Occipital lobe (tissue), 2 donors: ENCODE results near the gene ROBO2. TPM values are rescaled to one million over a fixed set of nuclear protein-coding genes. Genes with fewer than 3 reads are reported as not detected.

Experiments used
- DNase-seq: peaks from one replicate; lab custom pipeline; 2025; lab: John Stamatoyannopoulos, UW
- total RNA-seq: library from RNA; depleted of rRNA; stranded (reverse); fragments of >200 nt; gene quantifications from one replicate; pipeline ENCODE4 v1.2.3, GENCODE V29; 2014

The ROBO2 gene
- total RNA-seq, 1 donor from 2014 or later: 377 TPM

DNA sequence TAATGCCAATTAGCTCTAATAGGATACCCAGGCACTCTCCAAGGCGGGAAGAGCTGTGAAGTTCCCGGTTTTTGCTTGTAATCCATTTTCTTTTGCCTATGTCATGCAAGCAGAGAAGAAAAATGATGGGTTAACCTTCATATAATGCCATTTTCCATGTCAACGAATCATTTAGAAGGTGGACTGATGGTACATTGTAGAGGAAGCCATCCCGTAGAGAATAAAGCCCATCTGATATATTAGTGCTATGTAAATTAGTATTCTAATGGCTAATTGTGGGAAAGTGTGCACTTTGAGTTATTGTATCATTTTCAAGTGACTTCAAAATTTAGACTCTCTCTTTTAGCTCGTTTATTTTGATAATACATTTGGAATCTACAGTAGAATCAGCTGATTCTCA lies 509.1 kb downstream of the ROBO2 start:
- DNase-seq: no peak

DNA sequence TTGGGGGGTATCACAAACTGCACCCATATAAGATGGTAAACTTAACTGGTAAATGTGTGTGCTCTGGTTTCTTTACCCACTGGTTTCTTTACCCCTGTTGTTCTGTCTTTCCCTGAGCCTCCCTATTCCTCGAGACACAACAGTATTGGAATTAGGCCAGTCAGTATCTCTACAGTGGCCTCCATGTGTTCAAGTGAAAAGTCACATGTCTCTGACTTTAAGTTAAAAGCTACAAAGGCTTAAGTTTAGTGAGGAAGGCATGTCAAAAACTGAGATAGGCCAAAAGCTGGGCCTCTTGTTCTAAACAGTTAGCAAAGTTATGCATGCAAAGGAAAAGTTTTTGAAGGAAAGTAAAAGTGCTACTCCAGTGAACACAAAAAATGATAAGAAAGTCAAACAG lies 513.3 kb downstream of the ROBO2 start:
- no peak for DNase-seq

DNA sequence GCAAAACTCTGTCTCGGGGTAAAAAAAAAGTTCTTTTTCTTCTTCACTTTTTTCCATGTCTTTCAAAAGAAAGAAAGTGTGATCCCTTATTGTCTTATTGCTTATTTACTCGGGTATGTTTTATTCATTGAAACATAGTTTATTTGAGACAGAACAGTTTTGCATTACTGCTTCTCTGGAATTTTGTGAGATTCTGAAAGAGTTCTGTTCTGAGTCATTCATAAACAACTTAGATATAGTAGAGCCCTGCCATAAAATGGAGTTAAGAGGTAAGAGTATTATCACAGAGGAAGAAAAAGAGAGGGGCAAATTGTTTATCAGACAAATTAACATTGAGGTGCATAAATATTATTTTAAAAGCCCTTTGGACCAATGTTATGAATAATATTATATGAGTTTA lies 522.2 kb downstream of the ROBO2 start:
- DNase-seq: no peak

DNA sequence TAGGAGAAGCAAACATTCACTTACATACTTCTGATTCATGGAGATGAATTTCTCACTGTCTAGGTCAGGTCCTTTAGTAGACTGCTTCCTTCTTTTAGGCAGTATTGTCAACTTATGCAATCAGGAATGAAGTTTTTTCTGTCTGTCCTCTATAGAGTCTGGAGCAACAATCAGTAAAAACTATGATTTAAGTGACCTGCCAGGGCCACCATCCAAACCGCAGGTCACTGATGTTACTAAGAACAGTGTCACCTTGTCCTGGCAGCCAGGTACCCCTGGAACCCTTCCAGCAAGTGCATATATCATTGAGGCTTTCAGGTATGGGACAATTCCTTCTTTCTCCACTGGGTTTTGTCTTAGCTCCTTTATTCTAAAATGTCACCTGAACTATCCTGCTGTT lies 523.1 kb downstream of the ROBO2 start:
- DNase-seq: no peak

DNA sequence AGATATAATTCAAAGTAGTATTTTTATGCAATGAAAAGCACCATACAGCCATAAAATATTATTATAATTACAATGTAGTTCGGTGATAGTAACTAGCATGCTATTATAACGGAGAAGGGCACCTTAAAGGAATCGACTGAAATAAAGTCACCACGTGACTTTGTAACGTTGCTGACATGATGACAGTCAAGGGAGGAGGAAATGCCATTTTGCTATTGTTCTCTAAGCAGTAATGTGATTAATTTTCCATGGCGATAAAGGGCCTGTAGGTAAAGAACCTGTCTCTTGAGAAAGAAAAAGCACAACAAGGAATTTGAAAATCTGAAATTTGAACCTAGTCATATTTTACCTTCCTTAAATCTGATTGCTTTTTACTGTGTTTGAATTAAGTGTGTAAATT lies 526.2 kb downstream of the ROBO2 start:
- no peak for DNase-seq

DNA sequence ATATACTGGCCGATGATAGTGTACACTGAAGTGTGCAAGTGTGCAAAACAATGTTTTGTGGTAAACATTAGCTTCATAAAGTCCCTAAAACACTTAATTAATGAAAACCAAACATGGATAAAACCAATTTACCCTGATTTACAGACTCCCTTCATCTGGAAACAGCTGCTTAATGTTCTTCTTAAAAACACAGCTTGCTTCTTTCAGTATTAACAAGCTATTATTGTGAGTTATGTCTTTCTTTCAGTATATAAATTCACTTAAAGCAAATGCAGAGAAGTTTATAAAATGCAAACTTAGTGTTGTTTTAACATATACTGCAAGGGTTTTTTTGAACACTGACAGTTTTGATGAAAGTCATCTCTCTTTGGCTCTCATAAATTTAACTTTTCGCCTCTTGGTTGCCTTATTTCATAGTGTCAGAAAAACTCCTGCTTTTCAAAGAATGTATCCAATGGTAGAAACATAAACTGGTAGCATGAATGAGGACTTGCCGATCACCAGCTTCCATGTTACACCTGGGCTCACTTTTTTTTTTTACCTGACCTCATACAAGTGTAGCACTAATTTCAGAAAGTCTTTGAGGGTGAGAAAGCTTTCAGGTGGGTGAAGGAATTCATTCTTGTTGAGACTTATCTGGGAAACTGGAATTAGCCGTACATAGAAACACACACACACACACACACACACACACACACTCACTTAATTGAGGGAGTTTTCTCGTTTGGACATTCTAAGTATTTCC lies 532.2 kb downstream of the ROBO2 start:
- no peak for DNase-seq

DNA sequence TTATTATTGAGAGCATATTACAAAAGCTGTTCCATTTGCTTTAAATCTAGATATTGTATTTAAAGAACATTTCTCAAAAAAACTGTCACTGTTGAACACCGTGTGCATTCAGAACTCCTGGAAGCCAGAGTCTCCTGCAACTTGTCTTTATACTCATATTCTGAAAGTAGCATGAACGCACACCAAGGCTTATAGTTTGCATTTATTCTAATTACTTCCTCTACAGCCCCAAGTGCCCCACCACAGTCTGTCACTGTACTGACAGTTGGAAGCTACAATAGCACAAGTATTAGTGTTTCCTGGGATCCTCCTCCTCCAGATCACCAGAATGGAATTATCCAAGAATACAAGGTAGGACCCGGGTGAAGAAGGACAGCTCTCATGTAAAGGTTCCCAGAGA lies 537.4 kb downstream of the ROBO2 start:
- no peak for DNase-seq

DNA sequence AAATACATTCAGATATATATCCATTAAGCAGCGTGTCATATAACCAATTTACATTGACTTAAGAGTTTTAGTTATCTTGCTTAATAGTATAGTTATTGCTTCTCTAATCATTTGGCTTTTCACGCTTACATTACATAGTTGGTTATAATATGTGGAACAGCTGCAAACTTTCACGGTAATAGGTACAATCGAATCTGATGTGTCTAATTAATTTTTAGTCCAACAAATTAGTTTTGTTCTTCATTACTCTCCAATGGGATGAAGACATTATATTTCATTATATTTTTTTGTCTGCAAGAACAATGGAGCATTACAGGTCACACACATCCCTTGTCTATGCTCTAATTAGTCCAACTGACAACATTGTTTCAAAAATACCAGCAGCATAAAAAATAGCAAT lies 546.3 kb downstream of the ROBO2 start:
- no peak for DNase-seq

DNA sequence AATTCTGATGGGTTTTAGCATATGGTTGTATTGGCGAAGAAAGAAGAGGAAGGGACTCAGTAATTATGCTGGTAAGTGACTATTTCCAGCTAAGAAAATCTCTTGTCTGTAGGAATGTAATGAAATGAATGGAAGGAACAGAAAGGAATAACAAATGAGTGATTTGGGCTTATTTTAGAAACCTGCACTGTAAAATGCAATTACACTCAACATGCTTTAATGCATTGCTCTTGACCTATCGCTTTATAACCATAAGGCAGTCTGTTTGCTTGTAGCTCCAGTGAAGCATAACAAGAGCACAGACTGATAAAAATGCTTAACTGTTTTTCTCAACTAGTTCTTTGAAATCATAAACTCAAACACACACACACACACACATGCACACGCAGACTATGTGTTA lies 549.0 kb downstream of the ROBO2 start:
- DNase-seq: no peak

DNA sequence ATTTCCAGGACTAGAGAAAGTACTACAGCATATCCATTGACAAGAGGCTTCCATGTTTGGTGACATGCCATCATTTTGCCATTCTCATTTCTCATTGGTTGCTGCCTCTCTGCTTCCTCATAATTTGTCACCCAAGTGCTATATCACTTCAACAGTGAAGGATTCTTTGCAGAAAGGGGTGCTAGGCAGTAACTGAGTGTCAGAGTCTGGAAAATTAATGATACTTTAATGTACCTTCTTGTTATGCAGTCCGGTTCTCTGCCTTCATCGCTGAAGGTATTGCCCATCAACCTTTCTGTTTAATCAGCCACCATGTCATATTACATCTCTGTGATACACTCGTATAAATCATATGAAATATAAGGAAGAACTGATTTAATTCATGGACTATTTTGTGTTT lies 550.3 kb downstream of the ROBO2 start:
- DNase-seq: no peak

DNA sequence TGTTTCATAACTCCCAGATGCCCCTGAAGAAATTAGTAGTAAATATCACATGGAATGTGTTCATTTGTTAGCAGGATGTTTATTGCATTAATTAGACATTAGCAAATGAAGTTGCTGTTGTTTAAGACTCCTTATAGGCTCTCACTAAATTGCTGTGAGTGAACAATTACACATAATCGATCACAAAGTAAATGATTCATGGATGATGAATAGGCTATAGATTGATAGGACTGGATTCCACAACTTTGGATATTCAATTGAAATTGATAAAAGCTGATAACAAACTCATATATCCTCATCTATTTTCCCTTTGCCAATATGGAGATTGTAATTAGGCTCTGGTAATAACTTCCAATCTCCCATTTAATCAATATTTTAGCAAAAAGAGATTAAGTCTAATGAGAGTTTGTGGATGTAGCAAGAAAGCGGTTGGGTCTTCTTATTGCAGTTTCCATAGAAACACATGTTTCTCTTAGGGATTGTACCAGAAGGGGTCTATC lies 555.5 kb downstream of the ROBO2 start:
- no peak for DNase-seq

DNA sequence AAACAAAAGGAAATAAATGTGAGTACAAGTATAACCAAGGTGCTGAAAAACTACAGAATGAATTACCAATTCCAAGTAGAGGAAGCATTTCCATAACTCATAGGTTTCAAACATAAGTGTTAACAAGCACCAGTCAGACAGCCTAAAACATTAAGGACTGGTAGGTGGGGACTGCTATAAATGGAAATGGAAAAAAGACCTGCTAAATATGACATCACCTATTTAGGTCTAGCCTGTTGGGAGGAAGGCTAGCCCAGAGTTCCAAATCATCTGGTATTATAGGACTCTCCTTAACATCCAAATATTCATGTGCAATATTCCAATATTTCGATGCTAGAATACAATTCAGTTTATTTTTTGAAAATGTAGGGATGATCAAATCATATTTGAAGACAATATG lies 560.0 kb downstream of the ROBO2 start:
- no peak for DNase-seq

DNA sequence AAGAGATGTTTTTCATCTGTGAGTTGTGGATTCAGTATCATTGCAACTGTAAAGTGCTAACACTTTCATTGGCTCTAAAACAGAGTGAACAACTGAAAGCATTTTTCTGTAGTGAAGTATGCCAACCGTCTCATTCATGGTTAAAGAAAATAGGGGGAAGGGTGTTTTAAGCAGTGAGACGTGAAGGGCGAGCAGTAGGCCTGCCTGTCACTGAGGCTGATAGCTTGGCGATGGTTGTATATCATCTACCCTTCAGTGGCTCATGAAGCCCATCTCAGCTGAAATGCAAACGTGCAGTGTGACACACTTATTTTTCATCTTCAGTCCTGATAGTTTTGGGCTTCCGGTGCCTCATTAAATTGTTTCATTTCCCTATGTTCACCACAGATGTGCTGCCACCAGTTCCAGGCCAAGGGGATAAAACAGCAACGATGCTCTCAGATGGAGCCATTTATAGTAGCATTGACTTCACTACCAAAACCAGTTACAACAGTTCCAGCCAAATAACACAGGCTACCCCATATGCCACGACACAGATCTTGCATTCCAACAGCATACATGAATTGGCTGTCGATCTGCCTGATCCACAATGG lies 562.0 kb downstream of the ROBO2 start:
- no peak for DNase-seq

DNA sequence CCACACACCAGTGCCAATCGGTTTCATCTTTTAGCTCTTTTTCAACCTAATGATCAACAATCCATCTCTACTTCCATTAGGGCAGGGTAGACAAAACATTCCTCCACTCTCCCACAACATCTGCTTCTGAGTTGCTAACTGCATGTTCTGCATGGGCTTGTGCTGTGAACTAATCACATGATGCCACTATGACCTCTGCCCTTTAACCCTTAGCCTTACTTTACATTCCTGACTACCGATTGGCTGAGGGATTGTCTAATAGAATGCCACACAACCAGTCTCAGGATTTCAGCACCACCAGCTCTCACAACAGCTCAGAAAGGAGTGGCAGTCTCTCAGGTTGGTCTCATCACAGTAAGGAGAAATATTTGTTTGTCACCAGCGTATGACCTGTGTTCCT lies 562.8 kb downstream of the ROBO2 start:
- no peak for DNase-seq

DNA sequence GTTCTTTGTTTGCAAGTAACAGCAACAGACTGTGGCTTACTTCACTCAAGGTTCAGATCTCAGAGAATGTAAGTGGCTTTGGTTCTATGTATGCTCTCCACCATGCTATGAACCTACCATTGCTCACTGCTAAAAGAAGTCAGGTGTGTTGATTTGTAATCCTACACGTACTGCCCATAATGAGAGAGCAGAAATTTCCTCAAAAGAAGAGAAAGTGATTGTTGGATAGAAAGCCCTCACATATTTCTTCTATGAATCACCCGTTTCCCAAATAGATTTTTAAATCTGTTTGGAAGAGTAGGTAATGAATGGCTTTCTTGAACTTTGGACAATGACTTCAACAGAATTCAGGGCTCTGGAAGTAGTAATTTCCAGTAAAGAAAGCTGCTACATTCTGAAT lies 565.4 kb downstream of the ROBO2 start:
- no peak for DNase-seq

DNA sequence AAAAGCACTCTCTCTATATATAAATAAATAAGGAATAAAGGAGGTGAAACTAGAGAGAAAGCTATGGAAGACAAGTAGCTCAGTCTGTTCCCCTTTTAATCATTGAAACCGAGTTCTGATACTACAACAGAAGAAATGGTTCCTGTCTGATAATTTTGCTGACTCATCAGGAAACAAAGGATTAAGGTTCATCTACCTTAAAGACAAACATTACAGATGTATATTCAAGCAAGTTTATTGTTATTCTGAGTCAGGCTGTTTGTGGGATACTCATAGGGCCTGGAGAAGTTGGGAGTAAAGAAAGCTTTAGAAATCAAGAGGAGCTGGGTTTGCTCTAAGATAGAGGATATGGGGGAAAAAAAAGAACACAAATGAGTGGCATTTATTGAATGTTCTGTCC lies 566.0 kb downstream of the ROBO2 start:
- DNase-seq: no peak

DNA sequence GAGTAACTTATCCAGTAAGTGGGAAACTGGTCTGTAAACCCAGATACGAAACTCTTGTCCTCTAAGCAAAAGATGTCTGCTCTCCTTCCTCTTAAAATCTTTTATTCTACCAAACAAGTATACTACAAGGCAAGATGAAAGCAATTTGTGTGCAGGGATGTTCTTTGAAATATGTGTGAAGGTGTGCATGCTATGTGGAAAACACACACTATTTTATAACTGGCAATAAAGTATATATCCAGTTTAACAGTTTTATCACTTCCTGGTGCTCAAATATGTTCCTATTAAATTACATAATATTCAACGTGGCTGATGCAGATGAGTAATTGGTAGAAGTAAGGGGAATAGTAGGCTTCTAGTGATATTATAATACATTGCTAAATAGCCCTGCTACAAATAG lies 566.5 kb downstream of the ROBO2 start:
- DNase-seq: no peak

DNA sequence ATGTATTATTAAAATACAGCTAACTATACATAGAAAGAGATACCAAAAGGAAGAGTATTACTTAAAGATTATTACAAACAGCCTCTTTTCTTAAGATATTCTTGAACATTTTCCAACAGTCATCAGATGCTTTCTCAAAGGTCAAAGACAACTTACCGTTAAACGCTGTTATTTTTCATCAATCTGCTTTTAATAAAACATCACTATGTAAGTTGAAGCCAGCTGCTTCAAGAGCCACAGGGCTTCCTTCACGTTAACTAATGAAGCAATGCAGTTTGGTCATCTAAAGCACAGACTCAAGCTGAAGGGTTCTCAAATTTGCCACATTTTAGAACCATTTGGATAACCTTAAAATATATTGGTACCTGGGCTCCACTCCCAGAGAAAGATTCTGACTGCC lies 578.8 kb downstream of the ROBO2 start:
- no peak for DNase-seq

DNA sequence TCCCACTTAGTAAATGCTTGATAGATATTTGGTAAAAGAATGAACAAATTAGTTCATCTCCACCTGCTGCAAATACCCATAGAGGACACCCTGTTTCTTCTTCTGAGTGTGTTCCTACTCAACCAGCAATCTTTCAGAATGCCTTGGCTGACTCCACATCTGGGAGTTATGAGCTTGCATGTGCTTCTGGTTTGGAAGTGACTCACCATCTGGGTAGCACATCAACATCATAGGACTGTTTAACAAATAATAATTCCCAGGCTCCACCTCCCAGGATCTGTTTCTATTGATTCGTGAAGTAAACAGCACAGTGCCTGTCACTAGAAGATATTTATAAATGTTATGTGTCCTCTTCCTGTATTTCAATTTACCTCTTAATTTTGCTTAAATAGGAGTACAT lies 580.1 kb downstream of the ROBO2 start:
- DNase-seq: no peak

DNA sequence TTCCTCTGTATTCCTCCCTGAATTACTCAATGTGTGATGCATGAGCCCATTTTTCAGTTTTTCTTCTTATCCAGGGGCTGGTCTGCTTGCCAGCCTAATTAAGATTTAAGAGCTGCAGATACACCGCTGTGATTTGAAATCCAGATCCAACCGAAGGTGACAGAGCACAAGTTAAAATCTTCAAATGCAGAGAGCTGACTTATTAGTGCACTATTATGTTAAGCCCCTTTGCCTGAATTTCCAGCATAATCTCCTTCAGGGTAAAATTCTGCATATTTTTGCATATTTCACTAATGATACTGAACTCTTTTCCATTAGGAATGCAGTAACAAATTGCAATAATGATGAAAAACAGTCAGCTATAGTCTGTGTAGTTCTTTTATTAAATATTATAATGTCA lies 583.6 kb downstream of the ROBO2 start:
- DNase-seq: no peak

DNA sequence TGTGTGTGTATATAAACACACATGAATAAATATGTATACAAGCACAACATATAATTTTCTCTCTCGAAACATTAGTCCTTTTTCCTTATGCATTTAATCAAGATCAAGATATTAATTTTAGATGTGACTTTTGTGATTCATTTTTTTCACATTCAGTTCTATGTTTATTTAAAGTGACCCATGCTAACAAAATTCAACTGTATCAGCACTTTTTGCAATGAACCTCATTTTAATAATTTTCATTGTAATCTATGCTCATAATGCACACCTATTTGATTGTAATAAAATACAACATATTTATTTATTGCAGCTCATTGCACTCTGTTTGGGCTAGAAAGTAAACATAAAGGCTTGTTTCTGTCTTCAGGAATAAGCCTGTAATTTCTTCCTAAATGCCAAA lies 586.3 kb downstream of the ROBO2 start:
- no peak for DNase-seq

DNA sequence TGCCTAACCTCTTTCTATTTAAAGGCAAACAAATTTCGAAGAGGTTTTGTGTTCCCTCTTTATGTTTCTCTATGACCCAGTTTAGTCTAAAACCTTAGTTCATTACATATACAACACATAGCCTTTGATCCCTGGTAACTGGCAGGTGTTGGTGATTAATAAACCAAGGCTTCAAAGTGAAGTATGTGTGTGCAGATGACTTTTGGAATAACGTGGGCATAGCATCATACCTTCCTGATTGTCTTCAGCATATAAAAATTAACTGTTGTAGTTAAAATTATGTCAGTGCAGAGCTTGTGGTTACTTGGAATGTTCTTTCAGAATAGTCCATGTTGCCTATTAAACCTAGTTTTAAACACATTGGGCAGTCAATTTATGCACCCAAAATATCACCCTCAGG lies 608.3 kb downstream of the ROBO2 start:
- no peak for DNase-seq

DNA sequence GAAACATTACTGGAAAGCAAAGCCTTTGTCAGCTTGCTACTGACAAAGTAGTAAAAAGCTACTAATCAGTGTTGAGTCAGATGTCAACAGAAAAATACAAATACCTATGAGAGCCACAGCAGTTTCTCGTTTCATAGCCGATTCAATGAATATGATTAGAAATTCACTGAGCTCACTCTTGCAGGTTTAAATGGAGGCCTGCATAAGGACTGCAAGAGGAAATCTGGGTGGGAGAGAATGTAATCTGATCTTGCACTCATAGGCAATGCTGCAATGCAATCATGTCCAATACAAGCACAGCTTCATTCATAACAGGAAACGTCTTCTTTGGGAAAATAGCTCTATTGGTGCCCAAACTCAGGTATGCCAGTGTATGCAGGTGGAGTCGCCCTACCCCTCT lies 608.8 kb downstream of the ROBO2 start:
- DNase-seq: no peak

DNA sequence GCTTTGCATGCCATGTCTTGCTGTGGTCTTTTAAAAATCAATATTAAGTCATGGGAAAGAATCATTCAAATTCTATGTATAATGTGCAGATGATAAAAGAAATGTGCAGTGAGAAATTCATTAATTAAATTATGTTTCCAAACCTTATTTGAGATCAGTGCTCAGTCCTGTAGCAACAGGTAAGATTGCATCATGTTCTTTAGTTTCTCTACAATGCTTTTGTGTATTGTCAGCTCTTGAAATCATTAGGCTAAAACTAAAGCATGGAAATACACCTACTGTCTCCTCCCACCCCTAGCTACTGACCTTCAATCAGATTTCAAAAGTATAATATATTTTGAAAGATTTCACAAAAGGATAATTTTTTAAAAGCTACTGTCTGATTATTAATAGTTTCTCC lies 612.7 kb downstream of the ROBO2 start:
- DNase-seq: no peak
